A549 (cell line): ENCODE data around the gene INPP5A. TPM values are rescaled to one million over a fixed set of nuclear protein-coding genes. Genes with fewer than 3 reads are reported as not detected.

Source experiments
- ATAC-seq, 2 experiments: fragments of 200-7000 bp in 1 of 2; fragments of >200 bp in 1 of 2; cut with Nextera tagmentation in 1 of 2; cut with Tn5 transposase in 1 of 2; 3 replicates each; pipeline versions ENCODE4 v1.8.0 to v1.9.1; 2018 to 2020; ENCODE audit warnings: mild to moderate bottlenecking in 1 of 2, moderate library complexity in 1 of 2
- CTCF ChIA-PET: fragments of 300-600 bp; sonication (Branson Sonifier 250); formaldehyde crosslinking; extraction: SDS; loops from one replicate; lab custom pipeline; 2021; ENCODE audit warnings: antibody characterized with exemption, inconsistent platforms; lab: Yijun Ruan, JAX
- POLR2A ChIA-PET: fragments of 350-600 bp; formaldehyde crosslinking; extraction: SDS; loops from one replicate; lab custom pipeline; 2021; ENCODE audit warnings: antibody characterized with exemption, inconsistent platforms; lab: Yijun Ruan, JAX
- DNase-seq, 2 experiments: peaks; one replicate each; pipeline versions ENCODE4 v3.0.0 to v3.0.0-alpha.2; 2011 to 2016; ENCODE audit warnings: low read depth in 1 of 2, low spot score in 1 of 2
- FAIRE-seq: peaks from 2 replicates; lab custom pipeline; 2011; peaks lifted over from hg19 to GRCh38; lab: Jason Lieb, UNC
- H3K27ac ChIP-seq, 2 experiments: fragments of >200 bp; sonication (Bioruptor Twin); formaldehyde crosslinking; 3 replicates each; pipeline ENCODE4 v1.5.1; 2016 to 2017
- H3K4me1 ChIP-seq: fragments of >200 bp; sonication (Bioruptor Twin); formaldehyde crosslinking; 3 replicates; pipeline ENCODE4 v1.6.1; 2016
- H3K4me2 ChIP-seq: fragments of >200 bp; sonication (Bioruptor Twin); formaldehyde crosslinking; 3 replicates; pipeline ENCODE4 v1.6.1; 2016
- H3K4me3 ChIP-seq: fragments of >200 bp; sonication (Bioruptor Twin); formaldehyde crosslinking; 3 replicates; pipeline ENCODE4 v1.5.1; 2016
- H3K9me3 ChIP-seq: fragments of >200 bp; sonication (Bioruptor Twin); formaldehyde crosslinking; 3 replicates; pipeline ENCODE4 v1.6.1; 2016
- CBX2 ChIP-seq: fragments of 200-600 bp; sonication (generic); IDR thresholded peaks from 2 replicates; pipeline ENCODE4 v1.6.1; 2016; ENCODE audit warnings: low read depth, mild to moderate bottlenecking, borderline replicate concordance
- CBX8 ChIP-seq: fragments of 200-600 bp; sonication (generic); IDR thresholded peaks from 2 replicates; pipeline ENCODE4 v1.6.1; 2016
- CHD2 ChIP-seq: fragments of 150-350 bp; IDR thresholded peaks from 2 replicates; pipeline ENCODE4 v1.6.1; 2014; ENCODE audit warnings: low read length; ENCODE audit not compliant: partially characterized antibody
- EHMT2 ChIP-seq: fragments of 200-600 bp; sonication (generic); IDR thresholded peaks from 2 replicates; pipeline ENCODE4 v1.6.1; 2016; ENCODE audit warnings: antibody characterized with exemption, low read depth, mild to moderate bottlenecking, moderate library complexity
- HDAC2 ChIP-seq: fragments of 200-600 bp; sonication (generic); IDR thresholded peaks from 2 replicates; pipeline ENCODE4 v1.6.1; 2016
- JUN ChIP-seq, 2 experiments: fragments of >200 bp; sonication (Bioruptor Twin); formaldehyde crosslinking; IDR thresholded peaks; 2 replicates in 1 of 2; 3 replicates in 1 of 2; pipeline ENCODE4 v1.6.1; 2016 to 2017
- NR3C1 ChIP-seq: fragments of >200 bp; sonication (Bioruptor Twin); formaldehyde crosslinking; IDR thresholded peaks from 3 replicates; pipeline ENCODE4 v1.6.1; 2017
- RAD21 ChIP-seq, 2 experiments: fragments of >200 bp in 1 of 2; sonication (Bioruptor Twin) in 1 of 2; formaldehyde crosslinking in 1 of 2; IDR thresholded peaks in 1 of 2; conservative IDR thresholded peaks in 1 of 2; 2 replicates in 1 of 2; 3 replicates in 1 of 2; pipeline ENCODE4 v1.6.1; 2012 to 2018; ENCODE audit warnings: inconsistent platforms in 1 of 2
- RCOR1 ChIP-seq: fragments of 150-350 bp; IDR thresholded peaks from 2 replicates; pipeline ENCODE4 v1.6.1; 2014; ENCODE audit warnings: antibody characterized with exemption, low read length, low read depth
- TFCP2L1 ChIP-seq: fragments of 250-450 bp; sonication (Bioruptor Pico); IDR thresholded peaks from 2 replicates; pipeline ENCODE4 v1.5.0; 2021; ENCODE audit warnings: mild to moderate bottlenecking
- WGBS: methylation state at CpG from one replicate; pipeline ENCODE4 v1.1.6; 2017; ENCODE audit errors: missing lambda C conversion rate; 5-methylcytosine and 5-hydroxymethylcytosine counted together
- polyA plus RNA-seq, 4 experiments: library from polyadenylated mRNA; depleted of rRNA in 3 of 4; stranded (reverse); fragments of >200 nt; fragmentation: RNase III in 1 of 4; extraction: RNeasy Plus Mini Kit Qiagen cat#74134 plus additional on column Dnase treatment in 1 of 4; gene quantifications; 2 replicates in 3 of 4; 3 replicates in 1 of 4; pipeline ENCODE4 v1.2.3, GENCODE V29; 2011 to 2017
- TF ChIP-seq, protein P1 (sequence below): fragments of 250-450 bp; sonication (Bioruptor Pico); IDR thresholded peaks from 2 replicates; pipeline ENCODE4 v1.5.0; 2021; ENCODE audit warnings: mild to moderate bottlenecking, moderate library complexity, borderline replicate concordance
- TF ChIP-seq, protein P2 (sequence below): IDR thresholded peaks from 2 replicates; pipeline ENCODE4 v1.6.1; 2012
- TF ChIP-seq, protein P3 (sequence below): fragments of 250-450 bp; sonication (Bioruptor Pico); IDR thresholded peaks from 2 replicates; pipeline ENCODE4 v1.5.0; 2020; ENCODE audit warnings: low read depth, mild to moderate bottlenecking, moderate library complexity
- TF ChIP-seq, protein P4 (sequence below): fragments of 150-350 bp; IDR thresholded peaks from 2 replicates; pipeline ENCODE4 v1.6.1; 2014; ENCODE audit warnings: low read depth, mild to moderate bottlenecking, low read length
- TF ChIP-seq, protein P5 (sequence below): fragments of 450-650 bp; IDR thresholded peaks from 2 replicates; pipeline ENCODE4 v1.6.1; 2014; ENCODE audit warnings: antibody characterized with exemption
- TF ChIP-seq, protein P6 (sequence below): IDR thresholded peaks from 2 replicates; pipeline ENCODE4 v1.6.1; 2012

Gene INPP5A
- polyA plus RNA-seq, 2 of the 4 experiments (the other 2 are of a cell fraction), result 13.7 to 15.1 TPM

DNA sequence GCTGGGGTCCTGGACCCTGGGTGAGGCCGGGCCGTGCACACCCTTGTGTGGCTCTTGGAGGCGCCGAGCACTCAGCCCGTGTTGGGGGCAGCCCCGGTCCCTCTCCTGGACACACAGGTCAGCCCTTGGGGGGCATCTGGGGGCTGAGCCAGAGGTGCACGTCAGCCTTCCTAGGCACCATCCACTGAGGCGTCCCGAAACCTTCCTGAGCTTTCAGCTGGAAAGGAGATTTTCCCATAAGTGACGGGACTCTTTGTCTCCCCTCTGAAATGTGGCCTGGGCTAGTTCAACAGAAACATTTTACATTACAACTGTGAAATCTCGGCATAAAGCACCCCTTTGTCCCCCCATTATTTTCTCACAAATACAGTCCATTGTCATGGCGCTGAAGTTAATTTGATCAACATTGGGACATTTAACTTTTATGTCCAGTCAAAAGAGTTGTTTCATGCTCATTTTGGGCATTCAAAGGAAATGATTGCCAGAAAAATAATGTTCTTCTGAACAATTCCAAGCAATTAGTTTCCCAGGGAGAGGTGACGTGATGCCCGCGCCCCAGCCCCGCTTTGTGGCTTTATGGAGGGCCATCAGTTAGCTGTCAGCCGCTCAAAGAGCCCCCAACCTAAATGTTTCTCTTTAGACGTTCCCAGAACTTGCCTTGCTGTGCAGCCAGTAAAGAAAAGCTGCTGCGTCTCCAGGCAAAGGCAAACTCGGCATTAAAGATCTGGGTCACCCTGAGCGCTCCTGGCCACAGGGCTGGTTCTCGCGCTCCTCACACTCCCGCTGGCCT is 177.6 kb downstream of the INPP5A start:
- Histone ChIP-seq H3K27ac (no peak overlapping the region), H3K4me1 (no peaks in the 10 kb centered on the region), H3K4me3 (no peak overlapping the region), H3K4me2 (no peak overlapping the region), H3K9me3 (0 out of 3 replicates have a peak, but pooled peaks cover 8% of the 10 kb centered on the region)
- 82% methylated on average over 24 of the region's 24 CpGs for WGBS
- no peak for DNase-seq
- no peak for ATAC-seq
- CTCF ChIA-PET, result no interaction called here
- POLR2A ChIA-PET, result no interaction called here
- no peak for FAIRE-seq
- TF ChIP-seq HDAC2 (no peak), CBX2 (no peak), EHMT2 (no peak), TFCP2L1 (CRISPR knock-in tag) (no peak)
- TF ChIP-seq, protein P1, sequence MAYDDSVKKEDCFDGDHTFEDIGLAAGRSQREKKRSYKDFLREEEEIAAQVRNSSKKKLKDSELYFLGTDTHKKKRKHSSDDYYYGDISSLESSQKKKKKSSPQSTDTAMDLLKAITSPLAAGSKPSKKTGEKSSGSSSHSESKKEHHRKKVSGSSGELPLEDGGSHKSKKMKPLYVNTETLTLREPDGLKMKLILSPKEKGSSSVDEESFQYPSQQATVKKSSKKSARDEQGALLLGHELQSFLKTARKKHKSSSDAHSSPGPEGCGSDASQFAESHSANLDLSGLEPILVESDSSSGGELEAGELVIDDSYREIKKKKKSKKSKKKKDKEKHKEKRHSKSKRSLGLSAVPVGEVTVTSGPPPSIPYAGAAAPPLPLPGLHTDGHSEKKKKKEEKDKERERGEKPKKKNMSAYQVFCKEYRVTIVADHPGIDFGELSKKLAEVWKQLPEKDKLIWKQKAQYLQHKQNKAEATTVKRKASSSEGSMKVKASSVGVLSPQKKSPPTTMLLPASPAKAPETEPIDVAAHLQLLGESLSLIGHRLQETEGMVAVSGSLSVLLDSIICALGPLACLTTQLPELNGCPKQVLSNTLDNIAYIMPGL (CRISPR knock-in tag), result no peak
- TF ChIP-seq, protein P2, sequence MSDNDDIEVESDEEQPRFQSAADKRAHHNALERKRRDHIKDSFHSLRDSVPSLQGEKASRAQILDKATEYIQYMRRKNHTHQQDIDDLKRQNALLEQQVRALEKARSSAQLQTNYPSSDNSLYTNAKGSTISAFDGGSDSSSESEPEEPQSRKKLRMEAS, result no peak
- TF ChIP-seq, all 56 proteins: peak for 0

DNA sequence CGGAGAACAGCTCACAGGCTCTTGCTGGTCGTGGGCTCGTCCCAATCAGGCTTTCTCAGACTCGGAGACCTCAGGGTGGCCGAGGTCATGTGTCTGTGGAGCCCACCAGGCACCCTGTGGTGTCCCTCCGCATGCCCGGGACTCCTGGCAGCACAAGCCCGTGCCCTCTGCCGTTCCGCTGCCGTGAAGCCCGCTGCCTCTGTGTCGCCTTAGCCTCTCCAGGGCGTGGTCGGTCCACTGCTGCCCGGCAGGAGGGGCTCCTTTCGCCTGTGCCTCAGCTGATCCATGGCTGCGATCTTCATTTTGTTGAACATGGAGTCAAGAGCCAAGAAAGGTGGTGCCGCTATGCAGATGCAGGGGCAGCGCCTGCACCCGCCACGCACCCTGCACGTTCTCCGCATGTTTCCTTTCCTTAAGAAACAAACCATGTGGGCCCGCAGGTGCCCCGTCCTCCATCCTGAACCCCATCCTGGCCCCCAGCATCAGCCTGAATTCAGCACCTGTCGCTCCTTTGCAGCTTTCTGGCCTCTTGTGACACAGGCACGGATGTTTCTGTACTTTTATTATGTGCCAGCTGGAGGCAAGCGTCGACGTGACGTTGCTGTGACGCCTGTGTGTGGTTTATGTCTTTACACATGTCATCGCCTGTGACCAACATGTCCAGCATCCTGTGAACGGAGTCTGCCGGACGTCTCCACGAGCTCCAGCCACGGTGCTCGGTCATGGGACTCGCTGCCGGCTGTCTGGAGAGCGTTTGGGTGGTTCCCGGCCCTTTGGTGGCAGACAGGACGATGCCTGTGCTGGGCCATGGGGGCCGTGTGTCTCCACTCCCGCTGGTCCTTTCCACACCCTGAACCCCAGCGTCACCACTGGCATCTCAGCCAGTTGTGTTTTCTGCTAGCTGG is 178.4 kb downstream of the INPP5A start:
- Histone ChIP-seq H3K27ac (no peak overlapping the region), H3K9me3 (0 out of 3 replicates have a peak, but pooled peaks cover 8% of the 10 kb centered on the region), H3K4me1 (no peaks in the 10 kb centered on the region), H3K4me3 (no peak overlapping the region), H3K4me2 (no peak overlapping the region)
- FAIRE-seq (no peak), ATAC-seq (no peak), DNase-seq (no peak)
- POLR2A ChIA-PET, result no interaction called here
- TF ChIP-seq NR3C1, result no peak
- no peak for TF ChIP-seq CBX8
- TF ChIP-seq, protein P3, sequence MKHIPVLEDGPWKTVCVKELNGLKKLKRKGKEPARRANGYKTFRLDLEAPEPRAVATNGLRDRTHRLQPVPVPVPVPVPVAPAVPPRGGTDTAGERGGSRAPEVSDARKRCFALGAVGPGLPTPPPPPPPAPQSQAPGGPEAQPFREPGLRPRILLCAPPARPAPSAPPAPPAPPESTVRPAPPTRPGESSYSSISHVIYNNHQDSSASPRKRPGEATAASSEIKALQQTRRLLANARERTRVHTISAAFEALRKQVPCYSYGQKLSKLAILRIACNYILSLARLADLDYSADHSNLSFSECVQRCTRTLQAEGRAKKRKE (CRISPR knock-in tag), result no peak
- TF ChIP-seq RCOR1, result no peak
- no peak for TF ChIP-seq JUN (IDR thresholded peaks at IDR 0.05)
- no peak for TF ChIP-seq RAD21 (conservative IDR thresholded peaks at IDR 0.05 in 1 of 2, IDR thresholded peaks at IDR 0.05 in 1 of 2)
- TF ChIP-seq, protein P4, sequence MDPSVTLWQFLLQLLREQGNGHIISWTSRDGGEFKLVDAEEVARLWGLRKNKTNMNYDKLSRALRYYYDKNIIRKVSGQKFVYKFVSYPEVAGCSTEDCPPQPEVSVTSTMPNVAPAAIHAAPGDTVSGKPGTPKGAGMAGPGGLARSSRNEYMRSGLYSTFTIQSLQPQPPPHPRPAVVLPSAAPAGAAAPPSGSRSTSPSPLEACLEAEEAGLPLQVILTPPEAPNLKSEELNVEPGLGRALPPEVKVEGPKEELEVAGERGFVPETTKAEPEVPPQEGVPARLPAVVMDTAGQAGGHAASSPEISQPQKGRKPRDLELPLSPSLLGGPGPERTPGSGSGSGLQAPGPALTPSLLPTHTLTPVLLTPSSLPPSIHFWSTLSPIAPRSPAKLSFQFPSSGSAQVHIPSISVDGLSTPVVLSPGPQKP, result no peak
- TF ChIP-seq HDAC2, result no peak
- TF ChIP-seq, protein P5, sequence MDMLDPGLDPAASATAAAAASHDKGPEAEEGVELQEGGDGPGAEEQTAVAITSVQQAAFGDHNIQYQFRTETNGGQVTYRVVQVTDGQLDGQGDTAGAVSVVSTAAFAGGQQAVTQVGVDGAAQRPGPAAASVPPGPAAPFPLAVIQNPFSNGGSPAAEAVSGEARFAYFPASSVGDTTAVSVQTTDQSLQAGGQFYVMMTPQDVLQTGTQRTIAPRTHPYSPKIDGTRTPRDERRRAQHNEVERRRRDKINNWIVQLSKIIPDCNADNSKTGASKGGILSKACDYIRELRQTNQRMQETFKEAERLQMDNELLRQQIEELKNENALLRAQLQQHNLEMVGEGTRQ, result no peak
- TF ChIP-seq CHD2, result no peak
- TF ChIP-seq, protein P6, sequence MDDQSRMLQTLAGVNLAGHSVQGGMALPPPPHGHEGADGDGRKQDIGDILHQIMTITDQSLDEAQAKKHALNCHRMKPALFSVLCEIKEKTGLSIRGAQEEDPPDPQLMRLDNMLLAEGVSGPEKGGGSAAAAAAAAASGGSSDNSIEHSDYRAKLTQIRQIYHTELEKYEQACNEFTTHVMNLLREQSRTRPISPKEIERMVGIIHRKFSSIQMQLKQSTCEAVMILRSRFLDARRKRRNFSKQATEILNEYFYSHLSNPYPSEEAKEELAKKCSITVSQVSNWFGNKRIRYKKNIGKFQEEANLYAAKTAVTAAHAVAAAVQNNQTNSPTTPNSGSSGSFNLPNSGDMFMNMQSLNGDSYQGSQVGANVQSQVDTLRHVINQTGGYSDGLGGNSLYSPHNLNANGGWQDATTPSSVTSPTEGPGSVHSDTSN, result no peak
- CTCF ChIA-PET, result interaction anchor here (0.7 kb wide), 1 partner anchor 61 kb away, joined by 3 read pairs; no protein-coding TSS in a partner anchor
- WGBS, result 87% methylated on average over 48 of the region's 48 CpGs
